H1 (cell line): ENCODE measurements around the gene TOM1L2. TPM values are rescaled to one million over a fixed set of nuclear protein-coding genes. Genes with fewer than 3 reads are reported as not detected.

Source experiments
- ASH2L ChIP-seq: fragments of 200-600, 300-600 bp; sonication (generic); IDR thresholded peaks from one replicate; pipeline ENCODE4 v1.7.1; 2017; ENCODE audit warnings: low read length
- CHD2 ChIP-seq: IDR thresholded peaks from 2 replicates; pipeline ENCODE4 v1.6.1; 2012; ENCODE audit warnings: low read length, improper control_type of control experiment
- CREB1 ChIP-seq: IDR thresholded peaks from 2 replicates; pipeline ENCODE4 v1.6.1; 2012; ENCODE audit warnings: inconsistent platforms
- CTBP2 ChIP-seq: IDR thresholded peaks from 2 replicates; pipeline ENCODE4 v1.7.0; 2011; ENCODE audit warnings: borderline replicate concordance, mild to moderate bottlenecking, moderate library complexity, mixed read lengths, low read length; ENCODE audit not compliant: insufficient read depth, insufficient read length
- polyA plus RNA-seq, 7 experiments: library from polyadenylated mRNA; depleted of rRNA in 3 of 7; stranded (reverse) in 5 of 7; unstranded in 2 of 7; fragments of >200 nt in 5 of 7; fragments of 200-250 nt in 2 of 7; gene quantifications; 1 replicate in 5 of 7; 2 replicates in 1 of 7; 4 replicates in 1 of 7; pipeline versions ENCODE4 v1.2.1 to v1.2.3, GENCODE V29; 2011 to 2013; ENCODE audit warnings: missing spikeins in 2 of 7, mixed read lengths in 2 of 7
- total RNA-seq: library from RNA; stranded (reverse); fragmentation: NEBNext Ultra II Directional; extraction: Animal tissue kit (Norgen Biotek cat#: 25700); gene quantifications from 2 replicates; pipeline ENCODE4 v1.2.1, GENCODE V29; 2021

The TOM1L2 gene
- total and polyA plus RNA-seq, 2 of the 8 experiments (the other 6 are each of a cell fraction or from before 2014, with no cell fraction given) = 2.0 to 3.4 TPM

GRCh38 chr17:17998934-17999333 is 26.7 kb upstream of the TOM1L2 start (continued):
- TF ChIP-seq CREB1 (no peak), CHD2 (no peak), CTBP2 (no peak), ASH2L (no peak)
